Astrocyte (in vitro differentiated cells and primary cell): Measurements from ENCODE around the gene TBC1D24. TPM values are rescaled to one million over a fixed set of nuclear protein-coding genes. Genes with fewer than 3 reads are reported as not detected.

Experiments used
- DNase-seq: peaks from one replicate; pipeline ENCODE4 v3.0.0-alpha.2; 2010; ENCODE audit warnings: low read depth
- FAIRE-seq: peaks from 2 replicates; lab custom pipeline; 2011; peaks lifted over from hg19 to GRCh38; lab: Jason Lieb, UNC
- H2AFZ ChIP-seq: 2 replicates; pipeline ENCODE4 v1.6.0; 2012; ENCODE audit warnings: low read depth, low read length, inconsistent platforms
- H3K27ac ChIP-seq: 2 replicates; pipeline ENCODE4 v1.5.1; 2011; ENCODE audit warnings: low read depth, low read length, inconsistent platforms
- H3K27me3 ChIP-seq: 2 replicates; pipeline ENCODE4 v1.6.0; 2011; ENCODE audit warnings: low read length, inconsistent platforms; ENCODE audit not compliant: insufficient read depth
- H3K36me3 ChIP-seq: 2 replicates; pipeline ENCODE4 v1.5.1; 2011; ENCODE audit warnings: low read length, inconsistent platforms; ENCODE audit not compliant: insufficient read depth
- H3K4me1 ChIP-seq: 2 replicates; pipeline ENCODE4 v1.5.1; 2011; ENCODE audit warnings: low read length, inconsistent platforms; ENCODE audit not compliant: insufficient read depth
- H3K4me2 ChIP-seq: 2 replicates; pipeline ENCODE4 v1.6.0; 2012; ENCODE audit warnings: low read length, inconsistent platforms
- H3K4me3 ChIP-seq: 2 replicates; pipeline ENCODE4 v1.5.1; 2011; ENCODE audit warnings: low read depth, mild to moderate bottlenecking, low read length, inconsistent platforms; ENCODE audit not compliant: insufficient read depth
- H3K79me2 ChIP-seq: 2 replicates; pipeline ENCODE4 v1.6.0; 2012; ENCODE audit warnings: mild to moderate bottlenecking, low read length, inconsistent platforms; ENCODE audit not compliant: insufficient read depth
- H3K9ac ChIP-seq: 2 replicates; pipeline ENCODE4 v1.6.0; 2012; ENCODE audit warnings: mild to moderate bottlenecking, low read length, inconsistent platforms
- H3K9me3 ChIP-seq: 2 replicates; pipeline ENCODE4 v1.5.1; 2012; ENCODE audit warnings: low read depth, mild to moderate bottlenecking, low read length, inconsistent platforms; ENCODE audit not compliant: insufficient read depth
- H4K20me1 ChIP-seq: 2 replicates; pipeline ENCODE4 v1.6.0; 2012; ENCODE audit warnings: low read length, inconsistent platforms; ENCODE audit not compliant: insufficient read depth
- H3K27ac Mint-ChIP-seq: one replicate; pipeline ENCODE4 v1.8.0; 2021; ENCODE audit warnings: mild to moderate bottlenecking, mixed read lengths; ENCODE audit not compliant: unreplicated experiment
- H3K27me3 Mint-ChIP-seq: one replicate; pipeline ENCODE4 v1.8.0; 2021; ENCODE audit warnings: low read depth, mixed read lengths; ENCODE audit not compliant: unreplicated experiment
- H3K36me3 Mint-ChIP-seq: one replicate; pipeline ENCODE4 v1.8.0; 2021; ENCODE audit warnings: low read depth, mixed read lengths; ENCODE audit not compliant: unreplicated experiment
- H3K4me1 Mint-ChIP-seq: one replicate; pipeline ENCODE4 v1.8.0; 2021; ENCODE audit warnings: low read depth, mixed read lengths; ENCODE audit not compliant: unreplicated experiment
- H3K4me3 Mint-ChIP-seq: one replicate; pipeline ENCODE4 v1.8.0; 2021; ENCODE audit warnings: mild to moderate bottlenecking, moderate library complexity, mixed read lengths; ENCODE audit not compliant: unreplicated experiment
- H3K9me3 Mint-ChIP-seq: one replicate; pipeline ENCODE4 v1.8.0; 2021; ENCODE audit warnings: mild to moderate bottlenecking, mixed read lengths; ENCODE audit not compliant: unreplicated experiment
- EZH2 ChIP-seq: IDR thresholded peaks from 2 replicates; pipeline ENCODE4 v1.6.1; 2012; ENCODE audit warnings: mild to moderate bottlenecking, low read length, inconsistent platforms; ENCODE audit not compliant: insufficient read depth
- total RNA-seq: library from RNA; stranded (reverse); gene quantifications from 2 replicates; pipeline ENCODE4 v1.2.1, GENCODE V29; 2021
- TF ChIP-seq, protein P1 (sequence below): IDR thresholded peaks from 2 replicates; pipeline ENCODE4 v1.5.1; 2011; ENCODE audit warnings: low read depth, mild to moderate bottlenecking, inconsistent platforms, low read length, moderate library complexity; ENCODE audit not compliant: insufficient read depth

Gene TBC1D24
- total RNA-seq, 1 donor from 2014 or later = 13.4 TPM

- no peak for DNase-seq
- peak overlapping the region; percentile 89 for H3K4me2 ChIP-seq
- no peak overlapping the region for H2AFZ ChIP-seq
- no peaks in the 10 kb centered on the region for H3K27me3 ChIP-seq
- H3K79me2 ChIP-seq = no peaks in the 10 kb centered on the region
- Mint-ChIP-seq H3K4me1 (peaks cover 3% of the 10 kb centered on the region), H3K4me3 (no peak overlapping the region), H3K27me3 (peaks cover 12% of the 10 kb centered on the region), H3K36me3 (no peaks in the 10 kb centered on the region), H3K27ac (no peak overlapping the region), H3K9me3 (no peaks in the 10 kb centered on the region)
- no peaks in the 10 kb centered on the region for H3K9me3 ChIP-seq
- peaks cover 24% of the 10 kb centered on the region for H3K4me1 ChIP-seq
- peaks cover 18% of the 10 kb centered on the region for H4K20me1 ChIP-seq
- FAIRE-seq = no peak
- peak overlapping the region; percentile 54 for H3K4me3 ChIP-seq
- H3K27ac ChIP-seq = no peak overlapping the region
- no peak overlapping the region for H3K9ac ChIP-seq
- TF ChIP-seq EZH2 = no peak
- no peaks in the 10 kb centered on the region for H3K36me3 ChIP-seq
Observed at GRCh38 chr16:2468725-2469398, 6.1 kb upstream of the TBC1D24 start.

- H3K79me2 ChIP-seq = no peaks in the 10 kb centered on the region
- no peak overlapping the region for H2AFZ ChIP-seq
- Mint-ChIP-seq H3K36me3 (no peaks in the 10 kb centered on the region), H3K4me3 (peak overlapping the region; percentile 40), H3K4me1 (peaks cover 3% of the 10 kb centered on the region), H3K27ac (no peak overlapping the region), H3K9me3 (no peaks in the 10 kb centered on the region), H3K27me3 (peaks cover 12% of the 10 kb centered on the region)
- FAIRE-seq (no peak), DNase-seq (no peak)
- no peaks in the 10 kb centered on the region for H3K27me3 ChIP-seq
- H3K9me3 ChIP-seq = no peaks in the 10 kb centered on the region
- H3K4me3 ChIP-seq = no peak overlapping the region
- H3K27ac ChIP-seq = no peak overlapping the region
- no peak overlapping the region for H3K4me2 ChIP-seq
- H3K36me3 ChIP-seq = no peaks in the 10 kb centered on the region
- no peak overlapping the region for H3K9ac ChIP-seq
- TF ChIP-seq, protein P1, sequence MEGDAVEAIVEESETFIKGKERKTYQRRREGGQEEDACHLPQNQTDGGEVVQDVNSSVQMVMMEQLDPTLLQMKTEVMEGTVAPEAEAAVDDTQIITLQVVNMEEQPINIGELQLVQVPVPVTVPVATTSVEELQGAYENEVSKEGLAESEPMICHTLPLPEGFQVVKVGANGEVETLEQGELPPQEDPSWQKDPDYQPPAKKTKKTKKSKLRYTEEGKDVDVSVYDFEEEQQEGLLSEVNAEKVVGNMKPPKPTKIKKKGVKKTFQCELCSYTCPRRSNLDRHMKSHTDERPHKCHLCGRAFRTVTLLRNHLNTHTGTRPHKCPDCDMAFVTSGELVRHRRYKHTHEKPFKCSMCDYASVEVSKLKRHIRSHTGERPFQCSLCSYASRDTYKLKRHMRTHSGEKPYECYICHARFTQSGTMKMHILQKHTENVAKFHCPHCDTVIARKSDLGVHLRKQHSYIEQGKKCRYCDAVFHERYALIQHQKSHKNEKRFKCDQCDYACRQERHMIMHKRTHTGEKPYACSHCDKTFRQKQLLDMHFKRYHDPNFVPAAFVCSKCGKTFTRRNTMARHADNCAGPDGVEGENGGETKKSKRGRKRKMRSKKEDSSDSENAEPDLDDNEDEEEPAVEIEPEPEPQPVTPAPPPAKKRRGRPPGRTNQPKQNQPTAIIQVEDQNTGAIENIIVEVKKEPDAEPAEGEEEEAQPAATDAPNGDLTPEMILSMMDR = no peak
- TF ChIP-seq EZH2 = no peak
- H3K4me1 ChIP-seq = peaks cover 30% of the 10 kb centered on the region
- peaks cover 18% of the 10 kb centered on the region for H4K20me1 ChIP-seq
Observed at GRCh38 chr16:2469399-2470233, 5.3 kb upstream of the TBC1D24 start.

DNA sequence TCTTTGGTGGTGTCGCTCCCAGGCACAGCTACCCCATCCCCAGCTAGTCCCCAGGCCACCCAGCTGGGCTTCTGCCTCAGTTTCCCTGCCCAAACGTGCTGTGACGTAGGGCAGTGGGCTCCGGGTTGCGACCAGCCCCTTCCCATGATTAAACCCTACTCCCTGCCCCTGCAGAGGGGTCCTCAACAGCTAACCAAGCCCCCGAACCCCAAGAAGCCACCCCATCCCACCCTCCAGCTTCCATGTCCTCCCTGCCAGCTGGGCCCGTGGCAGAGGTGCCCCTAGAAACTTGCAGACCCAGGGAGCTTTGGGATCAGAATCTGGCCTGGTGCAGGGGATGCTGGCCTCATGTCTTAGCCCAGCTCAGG, 4.7 kb upstream of the TBC1D24 start:
- FAIRE-seq = no peak
- no peak overlapping the region for H3K4me2 ChIP-seq
- Mint-ChIP-seq H3K27me3 (peaks cover 12% of the 10 kb centered on the region), H3K36me3 (no peaks in the 10 kb centered on the region), H3K9me3 (no peaks in the 10 kb centered on the region), H3K27ac (no peak overlapping the region), H3K4me1 (peaks cover 3% of the 10 kb centered on the region), H3K4me3 (peak overlapping the region; percentile 40)
- no peaks in the 10 kb centered on the region for H3K79me2 ChIP-seq
- H3K9me3 ChIP-seq = no peaks in the 10 kb centered on the region
- no peaks in the 10 kb centered on the region for H3K36me3 ChIP-seq
- H3K9ac ChIP-seq = no peak overlapping the region
- H2AFZ ChIP-seq = no peak overlapping the region
- peaks cover 30% of the 10 kb centered on the region for H3K4me1 ChIP-seq
- no peak overlapping the region for H3K4me3 ChIP-seq
- H3K27me3 ChIP-seq = no peaks in the 10 kb centered on the region
- TF ChIP-seq, protein P1 = no peak
- TF ChIP-seq EZH2 = no peak
- DNase-seq = no peak
- peaks cover 18% of the 10 kb centered on the region for H4K20me1 ChIP-seq
- H3K27ac ChIP-seq = no peak overlapping the region
